ENCODE results near the gene TANGO6. TPM values are rescaled to one million over a fixed set of nuclear protein-coding genes. Genes with fewer than 3 reads are reported as not detected.
"Not testable (repeated sequence)": the region's sequence is repeated elsewhere in the genome, so short reads cannot be mapped to it uniquely, and the experiment has no call there.

The TANGO6 gene
- total RNA-seq, 1 experiment from 2014 or later, result 11.5 TPM

DNA sequence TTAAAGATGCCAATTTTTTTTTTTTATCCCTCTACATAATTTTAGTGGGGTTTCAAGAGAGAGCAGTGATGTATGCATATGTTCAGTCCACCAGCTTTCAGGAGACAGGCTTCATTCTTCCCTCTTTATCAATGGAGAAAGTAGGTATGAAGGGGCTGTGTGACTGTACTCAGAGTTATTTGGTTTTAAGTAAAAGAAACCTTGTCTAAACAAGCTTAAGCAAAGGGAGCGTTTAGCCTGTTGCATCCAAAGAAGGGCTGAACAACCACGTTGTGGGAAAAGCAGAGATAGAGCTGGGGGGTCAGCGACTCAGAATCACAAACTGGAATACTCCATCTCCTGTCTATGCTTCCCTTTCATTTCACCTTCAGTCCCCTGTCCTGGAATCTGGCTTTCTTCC, 211.7 kb downstream of the TANGO6 start:
- DNase-seq (ENCODE audit: low read depth), result no peak

- no peak for DNase-seq (ENCODE audit: low read depth)
These were observed 212.6 kb downstream of the TANGO6 start for GRCh38 chr16:69055980-69056379.

GRCh38 chr16:69056421-69056820, 213.1 kb downstream of the TANGO6 start:
- DNase-seq (ENCODE audit: low read depth), result no peak

- peak; percentile 77 for DNase-seq (ENCODE audit: low read depth)
These were observed 214.4 kb downstream of the TANGO6 start for GRCh38 chr16:69057400-69058378.

- DNase-seq (ENCODE audit: low read depth), result not testable (repeated sequence)
These were observed 220.2 kb downstream of the TANGO6 start for GRCh38 chr16:69063491-69063890.

DNA sequence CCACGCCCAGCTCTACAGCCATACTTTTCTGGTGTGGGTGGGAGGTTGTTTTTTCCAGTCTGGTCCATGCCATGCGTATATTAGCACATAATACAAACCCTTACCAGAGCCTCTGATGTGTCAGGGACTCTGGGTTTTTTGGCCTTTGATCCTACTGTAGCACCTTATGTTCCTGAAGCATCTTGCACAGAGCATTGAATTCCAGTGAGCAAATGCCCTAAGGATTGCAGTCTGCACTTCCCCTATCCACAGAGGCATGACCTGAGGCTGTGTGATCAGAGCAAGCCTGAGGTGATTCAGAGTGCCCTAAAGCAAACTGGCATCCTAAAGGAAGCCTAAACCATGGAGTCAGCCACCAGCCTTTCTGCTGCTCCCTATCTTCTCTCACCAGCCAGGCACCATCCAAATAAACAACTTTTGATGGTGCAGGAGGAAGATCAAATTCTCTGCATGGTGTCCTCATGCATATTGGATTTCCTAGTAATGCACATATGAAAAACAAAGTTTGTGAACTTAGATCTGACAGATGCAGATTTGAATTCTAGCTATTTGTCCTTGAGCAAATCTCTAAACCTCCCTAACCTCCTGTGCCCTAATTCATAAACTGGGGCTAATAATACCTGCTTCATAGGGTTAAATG, 220.9 kb downstream of the TANGO6 start:
- peak; percentile 76 for DNase-seq (ENCODE audit: low read depth)

GRCh38 chr16:69064764-69065313, 221.5 kb downstream of the TANGO6 start:
- peak; percentile 58 for DNase-seq (ENCODE audit: low read depth)

- no peak for DNase-seq (ENCODE audit: low read depth)
These were observed 226.2 kb downstream of the TANGO6 start for GRCh38 chr16:69069504-69069903.

- DNase-seq (ENCODE audit: low read depth), result no peak
These were observed 227.7 kb downstream of the TANGO6 start for GRCh38 chr16:69071036-69071435.

- DNase-seq (ENCODE audit: low read depth), result no peak
These were observed 229.3 kb downstream of the TANGO6 start for GRCh38 chr16:69072640-69072974.

GRCh38 chr16:69073181-69073702, 229.9 kb downstream of the TANGO6 start:
- peak; percentile 91 for DNase-seq (ENCODE audit: low read depth)

GRCh38 chr16:69077251-69077650, 233.9 kb downstream of the TANGO6 start:
- DNase-seq (ENCODE audit: low read depth), result peak; percentile 87

DNA sequence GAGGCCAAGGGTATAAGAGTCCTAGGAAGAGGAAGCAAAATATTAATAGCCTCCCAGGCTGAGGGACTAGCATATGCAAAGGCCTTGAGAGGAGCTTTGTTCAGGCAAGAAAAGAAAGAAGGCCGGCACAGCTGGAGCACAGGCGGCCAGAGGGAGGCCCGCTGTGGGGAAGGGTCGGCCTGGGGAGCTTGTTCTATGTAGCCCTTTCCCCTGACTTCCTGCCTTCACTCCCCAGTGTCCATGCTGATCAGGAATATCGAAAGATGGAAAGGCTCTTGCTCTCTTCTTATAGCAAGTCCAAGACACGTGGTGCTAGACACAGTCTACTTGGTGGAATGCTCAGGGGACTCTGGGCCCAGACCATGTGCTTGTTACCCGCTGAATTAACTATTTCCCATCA, 234.7 kb downstream of the TANGO6 start:
- no peak for DNase-seq (ENCODE audit: low read depth)

DNA sequence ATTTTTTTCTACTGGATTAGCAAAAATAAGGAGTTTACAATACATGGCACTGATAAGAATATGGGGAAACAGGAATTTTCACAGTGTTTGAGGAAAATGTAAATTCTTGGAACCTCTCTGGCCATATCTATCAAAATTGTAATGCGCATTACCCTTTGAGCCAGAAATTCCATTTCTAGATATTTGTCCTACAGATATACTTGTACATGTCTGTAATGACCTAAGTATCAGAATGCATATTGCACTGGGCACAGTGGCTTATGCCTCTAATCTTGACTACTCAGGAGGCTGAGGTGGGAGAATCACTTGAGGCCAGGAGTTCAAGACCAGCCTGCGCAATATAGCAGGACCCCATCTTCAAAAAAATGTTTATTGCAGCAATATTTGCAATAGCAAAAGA, 236.4 kb downstream of the TANGO6 start:
- DNase-seq (ENCODE audit: low read depth), result no peak

DNA sequence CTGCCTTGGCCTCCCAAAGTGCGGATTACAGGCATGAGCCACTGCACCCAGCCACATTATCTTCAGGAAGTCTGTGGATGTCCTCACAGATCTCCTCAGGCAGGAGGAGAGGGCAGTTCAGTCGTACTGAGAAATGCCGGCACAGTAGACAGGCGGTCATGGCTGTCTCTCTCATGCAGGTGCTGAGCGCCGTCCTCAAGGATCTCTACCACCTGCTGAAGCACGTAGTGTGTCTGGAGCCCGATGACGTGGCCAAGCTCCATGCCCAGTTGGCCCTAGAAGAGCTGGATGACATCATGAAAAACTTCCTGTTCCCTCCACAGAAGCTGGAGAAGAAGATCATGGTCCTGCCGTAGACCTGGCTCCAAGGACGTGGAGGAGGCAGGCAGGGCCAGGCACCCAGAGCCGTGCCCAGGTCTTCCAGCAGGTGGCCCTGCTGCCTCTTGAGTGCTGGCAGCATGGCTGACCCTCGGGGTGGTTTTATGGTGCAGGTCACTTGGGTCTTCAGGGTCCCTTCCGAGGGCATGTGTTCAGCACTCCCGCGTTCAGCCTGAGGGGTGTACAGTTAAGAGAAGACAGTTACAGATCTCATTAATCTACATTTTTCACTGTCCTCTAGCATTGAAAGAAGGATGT, 240.1 kb downstream of the TANGO6 start:
- no peak for DNase-seq (ENCODE audit: low read depth)

GRCh38 chr16:69084289-69084688, 241.0 kb downstream of the TANGO6 start:
- DNase-seq (ENCODE audit: low read depth), result no peak

- no peak for DNase-seq (ENCODE audit: low read depth)
These were observed 241.8 kb downstream of the TANGO6 start for GRCh38 chr16:69085032-69085695.

- DNase-seq (ENCODE audit: low read depth), result no peak
These were observed 243.8 kb downstream of the TANGO6 start for GRCh38 chr16:69087161-69087581.

DNA sequence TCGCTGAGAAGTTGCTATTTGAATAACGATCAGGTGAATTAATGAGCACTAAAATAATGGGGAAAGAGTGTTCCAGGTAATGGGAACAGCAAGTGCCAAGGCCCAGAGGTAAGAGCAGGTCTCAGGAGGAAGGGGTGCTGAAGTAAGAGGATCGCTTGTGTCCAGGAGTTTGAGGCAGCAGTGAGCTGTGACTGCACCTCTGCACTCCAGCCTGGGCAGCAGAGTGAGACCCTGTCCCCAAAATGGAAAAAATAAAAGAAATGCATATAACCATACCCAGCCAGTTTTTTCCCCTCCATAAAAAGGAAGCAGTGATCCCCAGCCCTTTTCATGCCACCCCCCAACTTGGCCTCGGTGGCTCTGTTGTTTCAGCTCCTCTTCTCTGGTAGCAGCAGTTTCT, 245.4 kb downstream of the TANGO6 start:
- no peak for DNase-seq (ENCODE audit: low read depth)

DNA sequence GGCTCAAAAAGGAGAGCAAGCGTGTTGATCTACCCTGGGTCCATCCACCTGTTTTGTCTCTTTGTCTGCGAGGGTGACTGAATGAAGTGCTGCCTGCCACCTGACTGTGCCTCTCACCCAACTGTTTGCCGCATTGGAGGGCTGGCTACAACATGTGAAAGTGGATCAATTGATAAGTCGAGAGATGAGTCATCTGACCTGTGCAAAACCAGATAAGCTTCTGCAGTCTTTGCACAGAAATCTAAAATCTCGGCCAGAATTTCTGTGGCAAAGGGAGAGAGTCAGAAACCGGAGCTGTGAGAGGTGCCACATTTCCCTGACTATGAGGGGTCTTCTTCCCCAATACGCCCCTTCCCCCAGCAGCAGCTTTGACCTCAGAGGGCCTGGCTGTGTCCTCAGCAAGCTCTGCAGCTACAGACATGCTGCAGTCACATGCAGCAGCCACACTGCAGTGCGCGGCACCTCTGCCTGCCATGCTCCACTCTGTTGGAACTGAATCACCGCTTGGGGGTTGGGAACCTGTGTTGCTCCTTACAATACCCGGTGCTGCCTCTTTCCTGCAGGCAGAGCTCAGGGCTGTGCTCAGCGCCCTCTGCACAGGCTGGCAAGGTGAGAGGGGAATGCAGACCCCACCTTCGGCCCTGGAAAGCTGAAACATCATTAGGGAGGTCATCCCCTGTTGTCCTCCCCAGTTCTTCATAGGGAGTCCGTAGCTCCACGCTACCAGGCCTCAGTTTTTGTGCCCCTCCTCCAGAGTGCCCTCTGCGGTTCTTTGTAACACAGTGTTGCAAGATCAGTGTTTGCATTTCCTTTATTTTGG, 246.0 kb downstream of the TANGO6 start:
- DNase-seq (ENCODE audit: low read depth), result no peak

- no peak for DNase-seq (ENCODE audit: low read depth)
These were observed 250.6 kb downstream of the TANGO6 start for GRCh38 chr16:69093974-69094373.

Data from RPMI7951 (cell line).